Liver (tissue), 9 donors: ENCODE measurements around the gene RBPJ. TPM values are rescaled to one million over a fixed set of nuclear protein-coding genes. Genes with fewer than 3 reads are reported as not detected.

Experiments used
- DNase-seq: peaks from one replicate; pipeline ENCODE4 v3.0.0-alpha.2; 2017; ENCODE audit warnings: low spot score
- H3K27ac ChIP-seq, 2 donors: one replicate each; pipeline ENCODE4 v1.7.0; 2013; ENCODE audit warnings: inconsistent platforms in 2 of 2, low read length in 2 of 2, control low read depth in 1 of 2, low read depth in 1 of 2, mild to moderate bottlenecking in 1 of 2
- H3K27me3 ChIP-seq, 4 donors: one replicate each; pipeline versions ENCODE4 v1.6.1 to v1.7.0; 2013; ENCODE audit warnings: low read length in 3 of 4, inconsistent platforms in 1 of 4, mild to moderate bottlenecking in 1 of 4, moderate library complexity in 1 of 4; ENCODE audit not compliant: control insufficient read depth in 4 of 4, insufficient read depth in 4 of 4
- H3K36me3 ChIP-seq, 4 donors: one replicate each; pipeline versions ENCODE4 v1.6.1 to v1.7.0; 2013; ENCODE audit warnings: low read length in 3 of 4, mild to moderate bottlenecking in 3 of 4, low read depth in 1 of 4, moderate library complexity in 1 of 4; ENCODE audit not compliant: control insufficient read depth in 4 of 4, insufficient read depth in 3 of 4
- H3K4me1 ChIP-seq, 4 donors: one replicate each; pipeline versions ENCODE4 v1.6.1 to v1.7.0; 2013; ENCODE audit warnings: low read length in 3 of 4, mild to moderate bottlenecking in 3 of 4, moderate library complexity in 1 of 4; ENCODE audit not compliant: control insufficient read depth in 4 of 4, insufficient read depth in 4 of 4
- H3K4me3 ChIP-seq, 3 donors: one replicate each; pipeline versions ENCODE4 v1.6.1 to v1.7.0; 2013; ENCODE audit warnings: low read length in 3 of 3, control low read depth in 1 of 3, low read depth in 1 of 3, mild to moderate bottlenecking in 1 of 3
- H3K9ac ChIP-seq, 2 donors: one replicate each; pipeline ENCODE4 v1.7.0; 2013; ENCODE audit warnings: low read length in 2 of 2, mild to moderate bottlenecking in 2 of 2, moderate library complexity in 2 of 2, control low read depth in 1 of 2, low read depth in 1 of 2
- H3K9me3 ChIP-seq, 4 donors: one replicate each; pipeline versions ENCODE4 v1.6.1 to v1.7.0; 2013; ENCODE audit warnings: low read length in 3 of 4; ENCODE audit not compliant: control insufficient read depth in 4 of 4
- FOXA1 ChIP-seq: IDR thresholded peaks from 2 replicates; pipeline ENCODE4 v1.6.1; 2016; ENCODE audit warnings: antibody characterized with exemption
- FOXA2 ChIP-seq: IDR thresholded peaks from 2 replicates; pipeline ENCODE4 v1.6.1; 2016; ENCODE audit warnings: antibody characterized with exemption
- GABPA ChIP-seq, 2 donors: IDR thresholded peaks in 1 of 2; conservative IDR thresholded peaks in 1 of 2; 2 replicates each; pipeline ENCODE4 v1.6.1; 2016; ENCODE audit warnings: antibody characterized with exemption in 2 of 2, mild to moderate bottlenecking in 1 of 2, moderate library complexity in 1 of 2
- HNF4A ChIP-seq, 2 donors: conservative IDR thresholded peaks; 2 replicates each; pipeline ENCODE4 v1.6.1; 2016; ENCODE audit warnings: antibody characterized with exemption in 2 of 2, mild to moderate bottlenecking in 2 of 2
- HNF4G ChIP-seq: IDR thresholded peaks from 2 replicates; pipeline ENCODE4 v1.6.1; 2016; ENCODE audit warnings: antibody characterized with exemption
- JUND ChIP-seq, 2 donors: IDR thresholded peaks; 2 replicates each; pipeline ENCODE4 v1.6.1; 2016; ENCODE audit warnings: antibody characterized with exemption in 2 of 2
- MAX ChIP-seq: IDR thresholded peaks from 2 replicates; pipeline ENCODE4 v1.6.1; 2016; ENCODE audit warnings: antibody characterized with exemption
- RAD21 ChIP-seq, 2 donors: IDR thresholded peaks; 2 replicates each; pipeline ENCODE4 v1.6.1; 2016; ENCODE audit warnings: antibody characterized with exemption in 2 of 2, mild to moderate bottlenecking in 2 of 2
- YY1 ChIP-seq: IDR thresholded peaks from 2 replicates; pipeline ENCODE4 v1.6.1; 2016; ENCODE audit warnings: antibody characterized with exemption, mild to moderate bottlenecking
- ZBTB33 ChIP-seq: IDR thresholded peaks from 2 replicates; pipeline ENCODE4 v1.6.1; 2016; ENCODE audit warnings: antibody characterized with exemption
- WGBS: extraction: QIAGEN DNeasy Blood & Tissue Kit; methylation state at CpG from one replicate; pipeline ENCODE4 v1.1.7; 2013; 5-methylcytosine and 5-hydroxymethylcytosine counted together
- polyA plus RNA-seq, 2 donors: library from polyadenylated mRNA; stranded (reverse) in 1 of 2; unstranded in 1 of 2; fragments of 200-250 nt in 1 of 2; fragments of >200 nt in 1 of 2; fragmentation: Nextera tagmentation in 1 of 2; extraction: Ambion mirVana in 1 of 2; gene quantifications; one replicate each; pipeline versions ENCODE4 v1.2.1 to v1.2.3, GENCODE V29; 2013 to 2015
- total RNA-seq, 2 donors: library from RNA; depleted of rRNA; stranded (reverse); fragments of >200 nt; gene quantifications; one replicate each; pipeline ENCODE4 v1.2.3, GENCODE V29; 2014
- TF ChIP-seq, protein P1 (sequence below): IDR thresholded peaks from 2 replicates; pipeline ENCODE4 v1.6.1; 2016; ENCODE audit warnings: antibody characterized with exemption
- TF ChIP-seq, protein P2 (sequence below): IDR thresholded peaks from 2 replicates; pipeline ENCODE4 v1.6.1; 2016; ENCODE audit warnings: antibody characterized with exemption, mild to moderate bottlenecking
- donor health status: healthy.
- donor health status: healthy.
- donor health status: healthy.
- donor health status: healthy.
- donor health status: healthy.

RBPJ gene
- total and polyA plus RNA-seq, 4 donors: 8.0 to 32.2 (median 22.9) TPM

- Histone ChIP-seq H3K4me3 (no peak overlapping the region), H3K9me3 (no peaks in the 10 kb centered on the region), H3K36me3 (peaks cover 0 to 5% (median 3%) of the 10 kb centered on the region in 4 donors), H3K27me3 (no peaks in the 10 kb centered on the region), H3K4me1 (peaks cover 0 to 3% (median 1%) of the 10 kb centered on the region in 4 donors), H3K27ac (no peak overlapping the region), H3K9ac (no peak overlapping the region)
- 95% methylated on average over 3 of the region's 3 CpGs for WGBS
- no peak for TF ChIP-seq ZBTB33
- TF ChIP-seq RAD21 (IDR thresholded peaks at IDR 0.05): no peak
- TF ChIP-seq, protein P1, sequence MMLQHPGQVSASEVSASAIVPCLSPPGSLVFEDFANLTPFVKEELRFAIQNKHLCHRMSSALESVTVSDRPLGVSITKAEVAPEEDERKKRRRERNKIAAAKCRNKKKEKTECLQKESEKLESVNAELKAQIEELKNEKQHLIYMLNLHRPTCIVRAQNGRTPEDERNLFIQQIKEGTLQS: no peak
- DNase-seq: no peak
These were observed 64.9 kb downstream of the RBPJ start for GRCh38 chr4:26385690-26386089.

GRCh38 chr4:26386386-26386785 lies 65.6 kb downstream of the RBPJ start:
- H3K9me3 ChIP-seq: no peaks in the 10 kb centered on the region
- WGBS: 84% methylated on average over 2 of the region's 2 CpGs
- H3K4me3 ChIP-seq: no peak overlapping the region
- TF ChIP-seq MAX: no peak
- TF ChIP-seq, protein P1: no peak
- H3K9ac ChIP-seq: no peak overlapping the region
- peaks cover 0 to 5% (median 3%) of the 10 kb centered on the region in 4 donors for H3K36me3 ChIP-seq
- no peak for DNase-seq
- H3K27me3 ChIP-seq: no peaks in the 10 kb centered on the region
- H3K27ac ChIP-seq: no peak overlapping the region
- H3K4me1 ChIP-seq: no peaks in the 10 kb centered on the region

DNA sequence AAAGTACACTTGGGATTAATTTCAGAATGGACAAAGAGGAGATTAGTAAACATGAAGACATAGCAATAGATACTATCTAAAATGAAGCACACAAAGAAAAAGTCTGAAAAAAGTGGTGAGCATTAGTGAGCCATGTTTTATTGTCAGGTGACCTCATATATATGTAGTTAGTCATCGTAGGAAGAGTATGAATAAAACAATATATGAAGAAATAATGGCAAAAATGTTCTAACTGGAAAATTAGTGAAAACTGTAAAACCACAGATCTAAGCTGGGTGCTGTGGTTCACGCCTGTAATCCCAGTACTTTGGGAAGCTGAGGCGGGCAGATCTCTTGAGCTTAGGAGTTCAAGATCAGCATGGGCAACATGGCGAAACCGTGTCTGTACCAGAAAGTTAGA lies 67.9 kb downstream of the RBPJ start:
- H3K9ac ChIP-seq: no peak overlapping the region
- TF ChIP-seq HNF4A (conservative IDR thresholded peaks at IDR 0.05) (no peak), HNF4G (no peak), YY1 (no peak), GABPA (IDR thresholded peaks at IDR 0.05 in 1 of 2, conservative IDR thresholded peaks at IDR 0.05 in 1 of 2) (no peak)
- H3K9me3 ChIP-seq: no peaks in the 10 kb centered on the region
- over 99% methylated on average over 5 of the region's 5 CpGs for WGBS
- H3K4me3 ChIP-seq: no peak overlapping the region
- no peaks in the 10 kb centered on the region for H3K27me3 ChIP-seq
- peaks cover 0 to 5% (median 3%) of the 10 kb centered on the region in 4 donors for H3K36me3 ChIP-seq
- H3K4me1 ChIP-seq: no peaks in the 10 kb centered on the region
- no peak overlapping the region for H3K27ac ChIP-seq
- no peak for DNase-seq

DNA sequence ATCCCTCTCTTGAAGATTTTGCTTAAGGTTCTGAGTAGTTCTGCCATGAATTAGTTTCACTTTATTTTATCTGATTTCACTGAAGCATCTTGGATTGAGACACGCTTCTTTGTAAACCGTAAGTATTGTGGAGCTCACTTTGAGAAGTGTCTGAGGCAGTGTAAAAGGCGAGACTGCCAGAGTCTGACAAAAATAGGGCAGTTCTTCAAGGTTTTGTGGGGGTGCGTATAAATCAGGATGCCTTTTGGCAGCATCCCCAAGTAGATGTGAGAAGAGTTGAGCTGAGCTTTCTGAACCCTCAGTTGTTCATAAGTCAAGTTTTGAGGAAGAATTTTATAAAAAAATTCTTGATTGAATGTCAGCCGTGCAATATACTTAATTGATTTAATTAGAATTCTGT lies 76.3 kb downstream of the RBPJ start:
- Histone ChIP-seq H3K27ac (no peak overlapping the region), H3K9me3 (no peaks in the 10 kb centered on the region), H3K36me3 (no peaks in the 10 kb centered on the region), H3K9ac (no peak overlapping the region), H3K27me3 (no peaks in the 10 kb centered on the region), H3K4me1 (no peaks in the 10 kb centered on the region), H3K4me3 (no peak overlapping the region)
- TF ChIP-seq FOXA2 (no peak), FOXA1 (no peak), JUND (IDR thresholded peaks at IDR 0.05) (no peak), RAD21 (IDR thresholded peaks at IDR 0.05) (no peak)
- TF ChIP-seq, protein P2, sequence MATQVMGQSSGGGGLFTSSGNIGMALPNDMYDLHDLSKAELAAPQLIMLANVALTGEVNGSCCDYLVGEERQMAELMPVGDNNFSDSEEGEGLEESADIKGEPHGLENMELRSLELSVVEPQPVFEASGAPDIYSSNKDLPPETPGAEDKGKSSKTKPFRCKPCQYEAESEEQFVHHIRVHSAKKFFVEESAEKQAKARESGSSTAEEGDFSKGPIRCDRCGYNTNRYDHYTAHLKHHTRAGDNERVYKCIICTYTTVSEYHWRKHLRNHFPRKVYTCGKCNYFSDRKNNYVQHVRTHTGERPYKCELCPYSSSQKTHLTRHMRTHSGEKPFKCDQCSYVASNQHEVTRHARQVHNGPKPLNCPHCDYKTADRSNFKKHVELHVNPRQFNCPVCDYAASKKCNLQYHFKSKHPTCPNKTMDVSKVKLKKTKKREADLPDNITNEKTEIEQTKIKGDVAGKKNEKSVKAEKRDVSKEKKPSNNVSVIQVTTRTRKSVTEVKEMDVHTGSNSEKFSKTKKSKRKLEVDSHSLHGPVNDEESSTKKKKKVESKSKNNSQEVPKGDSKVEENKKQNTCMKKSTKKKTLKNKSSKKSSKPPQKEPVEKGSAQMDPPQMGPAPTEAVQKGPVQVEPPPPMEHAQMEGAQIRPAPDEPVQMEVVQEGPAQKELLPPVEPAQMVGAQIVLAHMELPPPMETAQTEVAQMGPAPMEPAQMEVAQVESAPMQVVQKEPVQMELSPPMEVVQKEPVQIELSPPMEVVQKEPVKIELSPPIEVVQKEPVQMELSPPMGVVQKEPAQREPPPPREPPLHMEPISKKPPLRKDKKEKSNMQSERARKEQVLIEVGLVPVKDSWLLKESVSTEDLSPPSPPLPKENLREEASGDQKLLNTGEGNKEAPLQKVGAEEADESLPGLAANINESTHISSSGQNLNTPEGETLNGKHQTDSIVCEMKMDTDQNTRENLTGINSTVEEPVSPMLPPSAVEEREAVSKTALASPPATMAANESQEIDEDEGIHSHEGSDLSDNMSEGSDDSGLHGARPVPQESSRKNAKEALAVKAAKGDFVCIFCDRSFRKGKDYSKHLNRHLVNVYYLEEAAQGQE: no peak
- no peak for DNase-seq
- WGBS: 92% methylated on average over 5 of the region's 5 CpGs
